NAMALWA (cell line): Measurements from ENCODE around the gene ARL5C.

Experiments used
- DNase-seq: peaks from one replicate; pipeline ENCODE4 v3.0.0-alpha.2; 2015; ENCODE audit warnings: low spot score

ARL5C gene, protein sequence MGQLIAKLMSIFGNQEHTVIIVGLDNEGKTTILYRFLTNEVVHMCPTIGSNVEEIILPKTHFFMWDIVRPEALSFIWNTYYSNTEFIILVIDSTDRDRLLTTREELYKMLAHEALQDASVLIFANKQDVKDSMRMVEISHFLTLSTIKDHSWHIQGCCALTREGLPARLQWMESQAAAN

DNA sequence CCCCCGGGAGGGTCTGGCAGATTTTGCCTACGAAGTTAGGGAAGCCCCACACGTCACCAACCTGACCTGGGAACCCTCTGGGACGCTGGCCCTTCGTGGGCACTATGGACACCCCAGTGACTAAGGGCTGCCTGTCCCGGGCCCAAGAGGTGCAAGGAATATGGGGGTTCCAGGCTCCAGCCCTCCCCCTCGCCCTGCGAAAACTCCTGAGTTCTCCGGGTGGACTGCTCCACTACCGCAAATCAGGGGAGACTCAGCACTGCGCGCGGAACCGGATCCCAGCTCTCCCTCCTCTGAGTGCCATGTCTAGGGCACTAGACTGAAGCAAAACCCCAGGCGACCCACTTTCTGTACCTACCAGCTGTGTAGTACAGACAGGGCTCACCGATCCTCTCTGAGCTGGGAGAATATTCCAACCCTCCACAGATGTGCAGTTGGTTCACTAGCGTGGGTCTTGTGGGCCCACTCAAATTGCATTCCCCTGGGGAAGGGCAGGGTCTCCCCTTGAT lies at the start of gene ARL5C:
Gene ARL5C (minus strand): TSS at position 321 of the 509 bp plus-strand sequence. CDS start 401 bp downstream, outside the sequence.
- DNase-seq: no peak

- no peak for DNase-seq
Measured at GRCh38 chr17:39213852-39214251, 47.9 kb upstream of the ARL5C start.

DNA sequence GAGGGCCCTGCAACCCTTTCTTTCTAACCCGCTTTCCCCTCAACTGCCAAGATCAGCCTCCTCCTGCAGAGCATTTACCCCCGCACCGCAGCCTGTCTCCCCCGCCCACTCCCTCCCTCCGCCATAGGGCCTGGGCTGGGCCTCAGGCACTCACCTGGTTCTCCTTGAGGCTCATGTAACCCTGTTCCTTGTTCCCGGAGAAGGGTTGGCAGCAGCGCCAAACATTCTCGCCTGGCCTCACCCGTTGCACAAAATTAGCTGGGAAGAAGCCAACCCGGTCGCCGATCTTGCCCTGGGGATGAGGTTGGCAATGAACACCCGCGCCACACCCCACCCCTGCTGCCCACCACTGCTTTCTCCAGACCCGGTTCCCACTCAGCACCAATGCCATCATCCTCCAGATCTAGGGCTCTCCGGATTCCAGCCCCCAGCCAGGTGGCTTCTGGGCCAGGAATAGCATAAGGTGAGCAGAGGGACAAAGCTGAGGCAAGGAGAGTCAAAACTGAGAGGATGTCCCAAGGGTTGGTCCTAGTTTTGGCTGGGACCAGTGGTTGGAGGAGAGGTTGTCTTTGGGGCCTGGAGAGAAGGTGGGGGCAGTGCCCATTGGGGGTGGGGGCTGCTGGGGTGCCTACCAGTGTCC lies 47.0 kb upstream of the ARL5C start:
- DNase-seq: no peak

DNA sequence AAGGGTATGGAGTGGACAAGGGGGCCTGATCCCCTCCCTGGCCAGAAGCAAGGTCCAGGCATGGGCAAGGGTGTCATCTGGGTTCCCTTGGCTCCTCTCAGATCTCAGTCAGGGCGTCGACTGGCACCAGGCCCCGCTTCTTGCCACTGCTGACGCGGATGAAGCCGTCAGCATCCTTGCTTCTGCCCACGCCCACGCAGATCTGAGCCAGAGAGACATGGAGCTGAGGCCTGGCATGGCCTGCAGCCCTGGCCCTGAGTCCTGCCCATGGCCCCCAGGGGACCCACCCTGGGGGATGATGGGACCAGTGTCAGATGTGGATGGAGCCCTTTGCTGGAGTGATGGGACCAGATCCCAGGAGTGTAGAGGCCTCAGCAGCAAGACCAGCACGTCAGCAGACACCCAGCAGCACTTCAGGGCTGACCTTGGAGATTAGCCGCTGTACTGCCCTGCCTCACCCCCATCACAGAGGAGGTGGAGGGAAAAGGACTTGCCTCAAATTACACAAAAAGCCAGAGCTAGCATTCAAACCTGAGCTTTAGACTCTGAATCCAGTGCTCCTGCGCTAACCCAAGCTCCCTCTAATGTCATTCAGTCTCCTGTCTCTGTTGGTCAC lies 46.3 kb upstream of the ARL5C start:
- DNase-seq: no peak

DNA sequence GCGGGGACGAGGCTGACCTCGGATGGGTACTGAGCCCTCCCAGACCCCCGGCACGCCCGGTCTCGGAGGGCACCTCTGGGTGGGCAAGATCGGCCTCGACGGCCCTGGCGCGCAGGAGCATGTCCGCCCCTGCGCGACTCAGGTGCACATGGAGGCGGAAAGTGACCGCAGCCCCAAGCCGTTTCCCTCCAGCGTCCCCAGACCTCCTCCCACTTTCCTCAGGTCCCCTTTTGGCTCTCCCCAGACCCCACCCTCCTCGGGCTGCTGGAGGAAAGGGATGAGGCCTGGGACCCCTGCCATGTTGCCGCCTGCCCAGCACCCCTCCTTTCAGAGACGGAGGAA lies 44.1 kb upstream of the ARL5C start:
- no peak for DNase-seq

DNA sequence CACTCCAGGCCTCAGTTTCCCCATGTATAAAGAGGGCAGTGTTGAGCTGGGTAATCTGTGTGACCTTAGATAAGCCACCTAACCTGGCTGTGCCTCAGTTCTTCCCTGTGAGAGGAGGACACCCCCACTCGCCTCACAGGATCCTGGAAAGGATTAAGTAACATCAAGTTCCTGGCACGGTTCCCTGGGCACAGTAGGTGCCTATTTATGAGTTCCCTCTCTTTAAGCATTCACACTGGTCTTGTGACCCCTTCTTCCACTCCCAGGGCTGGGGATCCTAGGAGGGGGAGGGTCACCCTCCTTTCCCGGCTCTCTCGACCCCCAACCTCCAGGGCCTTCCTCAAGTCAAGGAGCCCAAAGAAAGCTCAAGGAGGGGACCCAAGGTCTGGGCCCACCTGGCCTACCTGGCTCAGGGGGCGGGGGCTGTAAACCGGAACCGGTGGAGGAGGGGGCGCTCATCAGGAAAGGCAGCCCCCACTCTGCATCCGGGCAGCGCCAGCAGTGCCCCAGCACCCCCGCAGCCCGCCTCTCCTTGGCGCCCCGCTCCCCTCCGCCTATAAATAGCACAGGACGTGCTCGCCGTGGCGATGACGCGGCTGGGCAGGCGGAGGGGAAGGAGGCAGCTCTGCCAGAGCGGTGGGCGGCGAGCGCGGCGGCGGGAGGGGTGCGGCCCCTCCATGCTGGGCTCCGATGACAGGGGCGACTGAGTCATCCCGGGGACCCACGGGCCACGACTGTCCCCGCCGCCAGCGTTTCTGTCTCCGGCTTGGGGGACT lies 43.5 kb upstream of the ARL5C start:
- DNase-seq: peak; percentile 52

DNA sequence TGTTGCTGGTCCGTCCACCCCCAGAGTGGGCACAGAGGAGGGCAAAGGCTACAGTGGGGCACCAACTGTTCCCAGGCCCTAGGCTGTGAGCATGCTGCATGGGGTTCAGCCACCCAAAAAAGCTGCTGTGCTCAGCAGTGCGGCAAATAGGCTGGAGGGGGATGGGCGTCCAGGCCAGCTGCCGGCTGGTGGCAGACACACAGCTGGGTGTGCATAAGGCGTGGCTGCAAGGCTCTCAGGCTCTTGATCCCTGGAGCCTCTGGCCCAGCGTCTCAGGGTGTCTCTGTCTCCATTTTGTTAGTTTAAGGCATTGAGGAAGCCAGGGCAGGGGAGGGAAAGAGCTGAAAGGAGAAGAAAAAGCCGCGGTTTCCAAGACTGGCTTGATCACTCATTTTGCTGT lies 42.9 kb upstream of the ARL5C start:
- peak; percentile 96 for DNase-seq

- peak; percentile 74 for DNase-seq
Measured at GRCh38 chr17:39208136-39208535, 42.2 kb upstream of the ARL5C start.

DNA sequence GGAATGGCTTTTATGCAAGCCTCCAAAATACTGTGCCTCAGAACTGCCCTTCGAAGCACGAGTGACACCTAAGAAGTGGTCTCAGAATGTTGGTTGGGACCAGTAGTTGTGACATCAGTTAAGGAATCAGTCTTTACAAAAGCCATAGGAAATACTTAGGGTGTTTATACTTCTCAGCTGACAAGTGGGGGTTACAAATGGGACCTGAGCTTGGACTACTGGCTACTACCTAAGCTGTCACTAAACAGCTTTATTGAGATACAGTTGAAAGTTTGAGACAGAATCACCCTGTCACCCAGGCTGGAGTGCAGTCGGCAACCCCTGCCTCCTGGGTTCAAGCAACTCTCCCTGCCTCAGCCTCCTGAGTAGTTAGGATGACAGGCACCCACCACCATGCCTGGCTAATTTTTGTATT lies 39.2 kb upstream of the ARL5C start:
- peak; percentile 32 for DNase-seq

- DNase-seq: no peak
Measured at GRCh38 chr17:39204245-39204644, 38.3 kb upstream of the ARL5C start.

- peak; percentile 35 for DNase-seq
Measured at GRCh38 chr17:39200957-39201510, 35.1 kb upstream of the ARL5C start.

DNA sequence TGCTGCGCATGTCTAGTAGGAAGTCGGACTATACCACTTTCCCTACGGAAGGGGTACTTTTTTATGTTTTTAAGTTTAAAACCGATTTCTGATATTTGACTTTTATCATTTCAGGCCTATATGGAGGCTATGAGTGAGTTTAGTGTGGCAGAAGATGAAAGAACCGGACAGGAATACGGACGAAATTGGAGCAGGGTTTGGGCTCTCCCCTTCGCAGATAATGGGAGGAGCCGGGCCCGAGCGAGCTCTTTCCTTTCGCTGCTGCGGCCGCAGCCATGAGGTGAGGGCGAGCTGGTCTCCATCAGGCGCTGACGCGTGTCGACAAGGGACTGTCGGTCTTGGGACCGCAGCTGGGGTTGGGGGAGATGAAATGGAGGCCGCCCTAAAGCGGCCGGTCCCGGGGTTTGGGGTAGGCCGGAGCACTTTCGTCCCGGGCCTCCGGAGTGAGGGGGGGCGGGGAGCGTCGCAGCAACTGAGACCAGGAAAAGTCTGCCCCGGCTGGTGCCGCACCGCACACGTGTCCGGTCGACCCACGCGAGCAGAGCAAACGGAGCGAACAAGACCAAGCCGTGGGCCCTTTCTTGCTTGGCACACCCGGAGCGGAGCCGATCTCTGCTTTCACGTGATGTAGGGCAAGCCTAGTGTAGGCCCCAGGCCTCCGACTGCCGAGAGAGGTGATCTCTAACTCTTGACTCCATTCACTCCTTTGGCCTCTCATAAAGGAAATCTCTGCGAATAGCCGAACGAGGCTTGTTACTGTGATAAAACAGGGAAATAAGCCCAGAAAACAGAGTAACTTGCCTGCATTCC lies 34.3 kb upstream of the ARL5C start, which contains the start of gene RPL19:
Gene RPL19 (plus strand): TSS at position 214 of the 810 bp plus-strand sequence. CDS start 62 bp downstream, at position 276.
- DNase-seq: peak; percentile 55

GRCh38 chr17:39199820-39200069 lies 33.8 kb upstream of the ARL5C start:
- peak; percentile 97 for DNase-seq

DNA sequence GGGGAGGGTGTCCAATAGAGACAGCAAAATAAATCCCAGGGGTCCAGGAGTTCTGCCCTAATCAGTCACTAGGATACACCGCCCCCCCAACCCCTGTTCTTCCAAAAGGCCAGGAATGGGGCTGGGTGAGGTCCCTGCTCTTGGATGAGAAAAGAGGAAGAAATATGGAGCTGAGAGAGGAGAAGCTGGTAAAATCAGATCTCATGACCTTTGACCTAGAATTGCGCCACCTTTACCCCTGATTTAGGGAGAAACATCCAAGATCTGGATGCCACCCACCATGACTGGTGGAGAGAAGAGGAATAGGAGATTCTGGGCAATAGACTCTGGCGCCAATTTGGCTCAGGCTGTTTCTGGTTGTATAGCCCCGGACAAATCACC lies 32.2 kb upstream of the ARL5C start:
- no peak for DNase-seq

GRCh38 chr17:39197380-39198185 lies 31.6 kb upstream of the ARL5C start, which contains the start of gene CACNB1:
TSS of gene CACNB1 (minus strand) at chr17:39197669. CDS start at chr17:39197495, 174 bp downstream.
- peak; percentile 70 for DNase-seq

GRCh38 chr17:39196808-39197291 lies 30.9 kb upstream of the ARL5C start:
- DNase-seq: no peak

GRCh38 chr17:39196241-39196807 lies 30.4 kb upstream of the ARL5C start:
- no peak for DNase-seq

GRCh38 chr17:39195568-39196160 lies 29.7 kb upstream of the ARL5C start:
- DNase-seq: no peak

DNA sequence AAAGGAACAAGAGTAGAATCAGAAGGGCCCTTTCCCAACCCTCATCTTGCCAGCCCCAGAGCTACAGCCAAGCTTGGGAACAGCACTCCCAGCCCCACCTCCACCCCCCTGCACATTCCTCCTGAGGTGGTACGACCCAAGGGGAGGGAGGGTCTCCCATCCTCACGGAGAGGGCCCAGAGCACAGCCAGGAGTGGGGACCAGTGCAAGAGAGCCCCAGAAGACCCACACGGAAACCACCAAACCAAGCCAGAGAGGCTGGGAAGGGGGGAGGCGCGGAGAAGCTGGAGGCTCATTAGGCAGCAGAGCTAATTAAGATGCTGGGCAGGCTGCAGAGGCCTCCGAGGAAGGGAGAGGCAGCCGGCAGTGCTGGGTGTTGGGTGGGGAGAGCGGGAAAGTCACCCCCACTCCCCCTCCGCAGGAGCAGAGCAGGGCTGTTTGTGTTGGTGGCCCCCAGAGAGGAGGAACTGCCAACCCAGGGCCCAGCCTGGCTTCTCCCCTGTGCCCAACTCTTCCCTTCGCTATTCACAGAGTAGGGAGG lies 29.1 kb upstream of the ARL5C start:
- DNase-seq: no peak
